Thyroid gland (tissue), 4 donors: ENCODE data around the gene UGGT1.

Experiments used
- CTCF ChIP-seq, 6 experiments: fragments of 200-600 bp in 3 of 6; fragments of 450-650 bp in 3 of 6; sonication (generic) in 3 of 6; IDR thresholded peaks; one replicate each; pipeline ENCODE4 v1.5.1; 2016 to 2019; ENCODE audit warnings: antibody characterized with exemption in 6 of 6, mild to moderate bottlenecking in 2 of 6, inconsistent platforms in 1 of 6, moderate library complexity in 1 of 6
- POLR2A ChIP-seq, 2 donors: fragments of 450-650 bp; IDR thresholded peaks; one replicate each; pipeline ENCODE4 v1.6.1; 2017; ENCODE audit warnings: antibody characterized with exemption in 2 of 2, mild to moderate bottlenecking in 2 of 2, moderate library complexity in 1 of 2

GRCh38 chr2:128237081-128237534 lies 146.1 kb downstream of the UGGT1 start:
- TF ChIP-seq CTCF (IDR thresholded peaks at IDR 0.05) (no peak), POLR2A (IDR thresholded peaks at IDR 0.05) (no peak)
